ENCODE results near the gene ASXL1.
A peak's percentile ranks its signal among the peaks of the same experiment; 100 is the strongest.
"Not testable (repeated sequence)": the region's sequence is repeated elsewhere in the genome, so short reads cannot be mapped to it uniquely, and the experiment has no call there.

ASXL1 gene

DNA sequence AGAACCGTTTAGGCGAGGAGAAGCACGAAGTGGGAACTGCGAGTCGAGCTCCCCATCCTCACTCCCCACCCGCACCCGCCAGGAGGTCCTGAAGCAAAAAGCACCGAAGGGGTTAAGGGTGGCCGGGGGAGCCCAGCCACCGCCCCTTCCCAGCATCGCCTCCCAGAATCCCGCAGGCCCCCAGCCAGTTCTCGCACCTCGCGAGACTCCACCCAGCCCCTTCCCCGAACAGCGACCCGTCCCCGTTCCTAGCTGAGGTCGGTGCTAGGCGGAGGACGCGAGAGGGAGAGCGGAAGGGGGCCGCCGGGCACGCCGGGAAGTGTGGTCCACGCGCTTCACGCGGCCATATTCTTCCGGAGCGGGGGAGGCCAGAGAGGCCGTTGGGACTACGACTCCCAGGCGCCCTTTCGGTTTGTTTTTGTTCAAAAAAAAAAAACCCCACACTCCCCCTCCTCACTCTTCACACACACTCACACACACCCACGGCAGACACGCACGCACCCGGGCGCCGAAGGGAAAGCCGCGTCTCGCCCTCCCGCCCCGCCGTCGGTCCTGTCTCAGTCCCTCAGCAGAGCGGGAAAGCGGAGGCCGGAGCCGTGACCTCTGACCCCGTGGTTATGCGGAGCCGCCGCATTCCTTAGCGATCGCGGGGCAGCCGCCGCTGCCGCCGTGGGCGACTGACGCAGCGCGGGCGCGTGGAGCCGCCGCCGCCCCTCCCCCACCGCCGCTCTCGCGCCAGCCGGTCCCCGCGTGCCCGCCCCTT, at the start of gene ASXL1:
TSS of gene ASXL1 (plus strand) at position 463 of the 763 bp plus-strand sequence. CDS start 445 bp downstream, outside the sequence.
- FAIRE-seq (peak; percentile 86), DNase-seq (ENCODE audit: insufficient read length, low spot score) (peak; percentile 88)

- FAIRE-seq (no peak), DNase-seq (ENCODE audit: insufficient read length, low spot score) (no peak)
Observed at GRCh38 chr20:32312718-32313424, 45.3 kb upstream of the ASXL1 start.

GRCh38 chr20:32314768-32315167, 43.4 kb upstream of the ASXL1 start:
- FAIRE-seq (no peak), DNase-seq (ENCODE audit: insufficient read length, low spot score) (no peak)

- FAIRE-seq (no peak), DNase-seq (ENCODE audit: insufficient read length, low spot score) (no peak)
Observed at GRCh38 chr20:32315399-32315798, 42.7 kb upstream of the ASXL1 start.

DNA sequence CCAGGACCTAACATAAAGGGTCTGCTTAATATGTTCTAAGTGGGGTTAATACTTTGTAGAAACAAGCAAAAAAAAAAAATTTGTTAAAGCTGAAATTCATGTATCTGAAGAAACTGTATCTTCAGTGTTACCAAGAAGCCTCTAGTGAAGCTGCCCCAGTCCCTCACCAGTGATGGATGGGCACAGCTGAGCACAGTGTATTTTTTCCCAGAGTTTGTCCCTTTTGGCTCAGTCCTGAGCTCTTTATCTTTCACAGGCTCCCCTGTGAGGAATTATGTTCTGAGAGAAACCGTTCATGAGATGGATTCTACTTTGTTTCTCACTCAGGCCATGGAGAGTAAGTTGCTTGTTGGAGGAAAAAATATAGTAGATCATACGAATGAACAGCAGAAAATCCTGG, 42.2 kb upstream of the ASXL1 start:
- FAIRE-seq = no peak
- no peak for DNase-seq (ENCODE audit: insufficient read length, low spot score)

- no peak for FAIRE-seq
- DNase-seq (ENCODE audit: insufficient read length, low spot score) = no peak
Observed at GRCh38 chr20:32316667-32317066, 41.5 kb upstream of the ASXL1 start.

DNA sequence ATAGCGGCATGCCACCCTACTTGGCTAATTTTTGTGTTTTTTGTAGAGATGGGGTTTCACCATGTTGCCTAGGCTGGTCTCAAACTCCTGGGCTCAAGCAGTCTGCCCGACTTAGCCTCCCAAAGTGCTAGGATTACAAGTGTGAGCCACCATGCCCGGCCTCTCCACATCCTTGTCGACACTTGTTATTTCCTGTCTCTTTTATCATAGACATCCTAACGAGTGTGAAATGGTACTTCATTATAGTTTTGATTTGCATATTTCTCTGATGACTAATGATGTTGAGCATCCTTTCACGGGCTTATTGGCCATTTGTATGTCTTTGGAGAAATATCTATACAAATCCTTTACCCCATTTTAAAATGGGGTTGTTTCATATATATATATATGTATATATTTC, 39.0 kb upstream of the ASXL1 start:
- FAIRE-seq = no peak

GRCh38 chr20:32320305-32320704, 37.8 kb upstream of the ASXL1 start:
- DNase-seq (ENCODE audit: insufficient read length, low spot score) (no peak), FAIRE-seq (no peak)

More for the DNA sequence above, 39.0 kb upstream of the ASXL1 start:
- DNase-seq (ENCODE audit: insufficient read length, low spot score) = no peak

- no peak for FAIRE-seq
- DNase-seq (ENCODE audit: insufficient read length, low spot score) = no peak
Observed at GRCh38 chr20:32321390-32321789, 36.7 kb upstream of the ASXL1 start.

DNA sequence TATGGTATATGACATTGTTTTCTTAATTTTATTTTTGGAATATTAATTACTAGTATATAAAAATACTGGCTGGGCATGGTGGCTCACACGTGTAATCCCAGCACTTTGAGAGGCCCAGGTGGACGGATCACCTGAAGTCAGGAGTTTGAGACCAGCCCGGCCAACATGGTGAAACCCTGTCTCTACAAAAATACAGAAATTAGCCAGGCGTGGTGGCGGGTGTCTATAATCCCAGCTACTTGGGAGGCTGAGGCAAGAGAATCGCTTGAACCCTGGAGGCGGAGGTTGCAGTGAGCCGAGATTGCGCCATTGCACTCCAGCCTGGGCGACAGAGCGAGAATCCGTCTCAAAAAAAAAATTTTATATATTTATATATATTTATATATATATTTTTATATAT, 35.9 kb upstream of the ASXL1 start:
- FAIRE-seq; DNase-seq (ENCODE audit: insufficient read length, low spot score): not testable (repeated sequence)

DNA sequence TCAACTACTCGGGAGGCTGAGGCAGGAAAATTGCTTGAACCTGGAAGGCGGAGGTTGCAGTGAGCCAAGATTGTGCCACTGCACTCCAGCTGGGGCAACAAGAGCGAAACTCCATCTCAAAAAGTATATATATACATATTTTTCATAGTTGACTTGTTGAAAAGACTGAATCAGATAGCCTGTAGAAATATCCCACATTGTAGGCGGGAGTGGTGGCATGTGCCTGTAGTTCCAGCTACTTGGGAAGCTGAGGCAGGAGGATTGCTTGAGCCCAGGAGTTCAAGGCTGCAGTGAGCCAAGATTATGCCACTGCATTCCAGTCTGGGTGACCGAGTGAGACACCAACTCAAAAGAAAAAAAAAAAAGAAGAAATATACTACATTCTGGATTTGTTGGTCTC, 34.4 kb upstream of the ASXL1 start:
- not testable (repeated sequence) for FAIRE-seq; DNase-seq (ENCODE audit: insufficient read length, low spot score)

- DNase-seq (ENCODE audit: insufficient read length, low spot score) (no peak), FAIRE-seq (no peak)
Observed at GRCh38 chr20:32325706-32326503, 32.2 kb upstream of the ASXL1 start.

GRCh38 chr20:32326504-32326845, 31.7 kb upstream of the ASXL1 start:
- no peak for FAIRE-seq
- no peak for DNase-seq (ENCODE audit: insufficient read length, low spot score)

DNA sequence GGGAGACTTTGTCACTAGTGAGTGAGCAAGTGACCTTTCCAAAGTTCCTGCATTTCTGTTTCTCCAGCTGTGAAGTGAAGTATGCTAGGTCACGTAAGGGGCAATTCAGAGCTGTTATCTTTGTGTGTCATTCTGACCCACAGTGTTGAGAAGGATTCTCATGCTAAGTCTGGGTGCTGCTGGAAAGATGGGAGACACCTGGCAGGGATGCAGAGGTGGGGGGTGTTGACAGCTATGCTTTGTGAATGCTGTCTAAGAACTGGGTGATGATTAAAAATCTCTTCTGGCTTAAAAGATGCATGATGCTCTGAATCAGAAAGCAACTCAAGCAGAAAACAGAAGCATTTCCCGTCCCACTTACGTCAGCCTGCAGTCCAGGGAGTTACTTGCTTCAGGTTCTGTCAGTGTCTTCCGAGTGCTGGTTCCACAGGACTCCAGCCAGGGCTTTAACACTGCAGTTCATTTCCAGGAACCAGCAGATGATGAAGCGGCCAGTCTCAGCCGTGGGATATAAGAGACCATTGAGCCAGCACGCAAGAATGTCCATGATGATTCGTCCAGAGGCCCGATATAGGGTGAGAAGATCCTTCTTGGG, 30.9 kb upstream of the ASXL1 start:
- FAIRE-seq (no peak), DNase-seq (ENCODE audit: insufficient read length, low spot score) (no peak)

DNA sequence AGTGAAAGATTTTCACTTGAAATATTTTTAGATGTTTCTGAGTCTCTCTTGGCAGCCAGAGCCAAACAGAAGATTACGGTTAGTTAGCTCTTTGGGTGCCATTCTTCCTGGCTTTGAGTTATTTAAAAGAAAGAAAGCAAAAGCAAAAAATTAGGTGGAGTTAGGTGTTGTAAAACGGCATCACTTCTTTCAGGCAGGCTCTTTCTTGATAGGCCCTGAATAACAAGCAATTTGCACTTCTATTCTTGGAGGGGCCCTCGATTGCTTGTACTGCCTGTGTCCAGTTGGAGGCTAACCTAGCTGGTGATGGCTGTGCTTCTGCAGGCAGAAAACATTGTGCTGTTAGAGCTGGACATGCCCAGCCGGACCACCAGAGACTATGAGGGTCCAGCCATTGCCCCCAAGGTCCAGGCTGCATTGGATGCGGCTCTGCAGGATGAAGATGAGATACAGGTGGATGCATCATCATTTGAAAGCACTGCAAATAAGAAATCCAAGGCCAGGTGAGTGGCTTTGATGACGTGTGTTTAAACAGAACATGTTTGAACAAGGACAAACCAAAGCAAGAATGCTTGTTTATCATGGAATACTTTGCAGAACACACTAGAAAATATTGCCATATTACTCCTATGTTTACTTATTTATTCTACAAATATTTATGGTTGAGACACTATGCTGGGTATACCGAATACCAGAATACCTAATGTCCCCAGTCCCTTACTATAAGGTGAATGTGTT, 28.1 kb upstream of the ASXL1 start:
- DNase-seq (ENCODE audit: insufficient read length, low spot score) (no peak), FAIRE-seq (no peak)

DNA sequence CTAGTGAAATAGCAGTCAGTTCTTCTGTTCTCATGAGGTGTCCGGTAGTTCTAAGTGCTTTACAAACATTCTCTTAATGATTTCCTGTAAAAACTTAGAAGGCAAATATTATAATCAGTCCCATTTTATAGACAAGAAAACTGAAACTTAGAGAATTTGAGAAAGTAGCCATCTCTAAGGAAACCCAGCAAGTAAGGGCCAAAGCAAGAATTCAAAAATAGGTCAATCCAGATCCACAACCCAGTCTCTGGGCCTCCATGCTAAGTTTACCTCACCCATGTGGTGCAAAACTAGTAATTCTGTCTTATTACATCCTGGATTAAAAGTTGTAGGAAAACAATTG, 27.6 kb upstream of the ASXL1 start:
- DNase-seq (ENCODE audit: insufficient read length, low spot score) (no peak), FAIRE-seq (no peak)

GRCh38 chr20:32332614-32333013, 25.5 kb upstream of the ASXL1 start:
- no peak for DNase-seq (ENCODE audit: insufficient read length, low spot score)
- FAIRE-seq = no peak

DNA sequence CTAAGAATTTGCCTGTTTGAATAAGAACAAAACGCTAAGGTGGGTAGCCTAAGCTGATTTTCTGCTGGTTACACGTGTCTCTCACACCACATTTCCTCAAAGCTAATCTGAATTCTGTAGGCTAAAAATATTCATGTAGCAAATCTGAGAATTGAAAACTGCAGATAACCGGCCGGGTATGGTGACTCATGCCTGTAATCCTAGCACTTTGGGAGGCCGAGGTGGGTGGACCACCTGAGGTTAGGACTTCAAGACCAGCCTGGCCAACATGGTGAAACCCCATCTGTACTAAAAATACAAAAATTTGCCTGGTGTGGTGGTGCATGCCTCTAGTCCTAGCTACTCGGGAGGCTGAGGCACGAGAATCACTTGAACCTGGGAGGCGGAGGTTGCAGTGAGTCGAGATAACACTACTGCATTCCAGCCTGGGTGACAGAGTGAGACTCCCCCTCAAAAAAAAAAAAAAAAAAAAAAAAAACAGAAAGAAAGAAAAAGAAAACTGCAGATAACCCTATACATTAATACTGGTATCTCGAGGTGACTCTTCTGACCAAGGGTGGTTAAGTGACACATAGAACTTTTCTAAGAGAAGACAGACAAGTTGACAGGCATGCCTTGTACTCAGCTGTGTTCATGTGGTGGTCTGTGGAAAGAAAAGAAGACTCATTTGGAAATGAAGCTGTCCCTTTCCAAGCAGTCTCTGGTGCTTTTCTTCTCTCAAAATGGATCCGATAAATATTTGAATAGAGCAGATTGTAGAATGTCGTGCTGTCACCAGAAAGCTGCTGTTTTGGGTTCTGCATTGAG, 24.7 kb upstream of the ASXL1 start:
- FAIRE-seq (peak; percentile 67), DNase-seq (ENCODE audit: insufficient read length, low spot score) (no peak)

GRCh38 chr20:32333988-32334885, 23.9 kb upstream of the ASXL1 start:
- FAIRE-seq = peak; percentile 83

More at GRCh38 chr20:32333988-32334885, 23.9 kb upstream of the ASXL1 start:
- DNase-seq (ENCODE audit: insufficient read length, low spot score) = no peak

Data from GM19239 (cell line).